ENCODE data around the gene ADGRA1. TPM values are rescaled to one million over a fixed set of nuclear protein-coding genes. Genes with fewer than 3 reads are reported as not detected.

Gene ADGRA1
- polyA plus RNA-seq, 3 donors = not detected

GRCh38 chr10:133143546-133143945, 55.8 kb downstream of the ADGRA1 start:
- H3K9me3 ChIP-seq (replicated peaks in 1 of 2; ENCODE audit: control insufficient read depth in 1 of 2, insufficient read depth in 1 of 2, low read length in 2 of 2) = peaks cover 4 to 6% of the 10 kb centered on the region in 2 donors
- 93% methylated on average over 2 of the region's 9 CpGs for WGBS (ENCODE audit: insufficient coverage)
- Mint-ChIP-seq H3K27ac (no peak overlapping the region), H3K27me3 (ENCODE audit: low read depth in 3 of 3) (peaks cover 20 to 29% (median 21%) of the 10 kb centered on the region in 3 donors), H3K4me1 (peaks cover 6% of the 10 kb centered on the region), H3K9me3 (peaks cover 5 to 15% (median 11%) of the 10 kb centered on the region in 7 donors), H3K4me3 (no peak overlapping the region), H3K36me3 (no peaks in the 10 kb centered on the region)
- no peak overlapping the region for H2AFZ ChIP-seq (ENCODE audit: insufficient read depth, low read depth, low read length, poor library complexity, severe bottlenecking)
- DNase-seq = no peak
- no peak overlapping the region for H3K9ac ChIP-seq (ENCODE audit: insufficient read depth, low read length, poor library complexity, severe bottlenecking)
- TF ChIP-seq, protein P1, sequence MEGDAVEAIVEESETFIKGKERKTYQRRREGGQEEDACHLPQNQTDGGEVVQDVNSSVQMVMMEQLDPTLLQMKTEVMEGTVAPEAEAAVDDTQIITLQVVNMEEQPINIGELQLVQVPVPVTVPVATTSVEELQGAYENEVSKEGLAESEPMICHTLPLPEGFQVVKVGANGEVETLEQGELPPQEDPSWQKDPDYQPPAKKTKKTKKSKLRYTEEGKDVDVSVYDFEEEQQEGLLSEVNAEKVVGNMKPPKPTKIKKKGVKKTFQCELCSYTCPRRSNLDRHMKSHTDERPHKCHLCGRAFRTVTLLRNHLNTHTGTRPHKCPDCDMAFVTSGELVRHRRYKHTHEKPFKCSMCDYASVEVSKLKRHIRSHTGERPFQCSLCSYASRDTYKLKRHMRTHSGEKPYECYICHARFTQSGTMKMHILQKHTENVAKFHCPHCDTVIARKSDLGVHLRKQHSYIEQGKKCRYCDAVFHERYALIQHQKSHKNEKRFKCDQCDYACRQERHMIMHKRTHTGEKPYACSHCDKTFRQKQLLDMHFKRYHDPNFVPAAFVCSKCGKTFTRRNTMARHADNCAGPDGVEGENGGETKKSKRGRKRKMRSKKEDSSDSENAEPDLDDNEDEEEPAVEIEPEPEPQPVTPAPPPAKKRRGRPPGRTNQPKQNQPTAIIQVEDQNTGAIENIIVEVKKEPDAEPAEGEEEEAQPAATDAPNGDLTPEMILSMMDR (IDR thresholded peaks at IDR 0.05) = no peak
- H3K79me2 ChIP-seq (ENCODE audit: insufficient read depth, low read length) = no peaks in the 10 kb centered on the region
- peaks cover 0 to 5% of the 10 kb centered on the region in 2 donors for H3K27me3 ChIP-seq (ENCODE audit: control insufficient read depth in 2 of 2, insufficient read depth in 2 of 2, low read length in 2 of 2)
- H3K36me3 ChIP-seq (replicated peaks in 1 of 2; ENCODE audit: control insufficient read depth in 1 of 2, insufficient read depth in 2 of 2, low read length in 2 of 2) = no peaks in the 10 kb centered on the region
- H3K27ac ChIP-seq (ENCODE audit: low read depth in 1 of 2, low read length in 2 of 2) = no peak overlapping the region
- no peaks in the 10 kb centered on the region for H3K4me1 ChIP-seq (ENCODE audit: control insufficient read depth in 1 of 2, insufficient read depth in 2 of 2, low read length in 2 of 2)
- H4K20me1 ChIP-seq (ENCODE audit: insufficient read depth, low read length) = no peaks in the 10 kb centered on the region
- H3K4me3 ChIP-seq (replicated peaks in 1 of 3; ENCODE audit: low read depth in 2 of 3, low read length in 3 of 3) = no peak overlapping the region
- intact Hi-C loops (cut with micrococcal nuclease) = loop anchor here (5.0 to 10.0 kb wide), 4 partner anchors 91 to 181 kb away; partner anchors contain the start of genes UTF1 (in 1 of the 2) and VENTX (in 1 of the 2)
- no peak overlapping the region for H3K4me2 ChIP-seq (replicated peaks; ENCODE audit: extremely low read depth, low read length, poor library complexity, severe bottlenecking)

GRCh38 chr10:133144771-133145170, 57.0 kb downstream of the ADGRA1 start:
- 98% methylated on average over 4 of the region's 7 CpGs for WGBS (ENCODE audit: insufficient coverage)
- H3K9me3 ChIP-seq (replicated peaks in 1 of 2; ENCODE audit: control insufficient read depth in 1 of 2, insufficient read depth in 1 of 2, low read length in 2 of 2) = peaks cover 4 to 7% of the 10 kb centered on the region in 2 donors
- no peak overlapping the region for H3K4me3 ChIP-seq (replicated peaks in 1 of 3; ENCODE audit: low read depth in 2 of 3, low read length in 3 of 3)
- H4K20me1 ChIP-seq (ENCODE audit: insufficient read depth, low read length) = no peaks in the 10 kb centered on the region
- no peak overlapping the region for H2AFZ ChIP-seq (ENCODE audit: insufficient read depth, low read depth, low read length, poor library complexity, severe bottlenecking)
- TF ChIP-seq, protein P1 (IDR thresholded peaks at IDR 0.05) = no peak
- intact Hi-C loops (cut with micrococcal nuclease) = loop anchor here (5.0 to 10.0 kb wide), 4 partner anchors 90 to 180 kb away; partner anchors contain the start of genes UTF1 (in 1 of the 2) and VENTX (in 1 of the 2)
- no peaks in the 10 kb centered on the region for H3K4me1 ChIP-seq (ENCODE audit: control insufficient read depth in 1 of 2, insufficient read depth in 2 of 2, low read length in 2 of 2)
- no peak overlapping the region for H3K27ac ChIP-seq (ENCODE audit: low read depth in 1 of 2, low read length in 2 of 2)
- H3K4me2 ChIP-seq (replicated peaks; ENCODE audit: extremely low read depth, low read length, poor library complexity, severe bottlenecking) = no peak overlapping the region
- peaks cover 0 to 5% of the 10 kb centered on the region in 2 donors for H3K27me3 ChIP-seq (ENCODE audit: control insufficient read depth in 2 of 2, insufficient read depth in 2 of 2, low read length in 2 of 2)
- H3K9me3 Mint-ChIP-seq = peaks cover 5 to 19% (median 16%) of the 10 kb centered on the region in 7 donors
- peaks cover 6% of the 10 kb centered on the region for H3K4me1 Mint-ChIP-seq
- H3K27me3 Mint-ChIP-seq (ENCODE audit: low read depth in 3 of 3) = peaks cover 21 to 36% (median 22%) of the 10 kb centered on the region in 3 donors
- DNase-seq = no peak
- H3K4me3 Mint-ChIP-seq = peak overlapping the region in 1 of 2 donors; percentile 68
- no peak overlapping the region for H3K9ac ChIP-seq (ENCODE audit: insufficient read depth, low read length, poor library complexity, severe bottlenecking)
- no peak overlapping the region for H3K27ac Mint-ChIP-seq
- H3K36me3 Mint-ChIP-seq = no peaks in the 10 kb centered on the region
- no peaks in the 10 kb centered on the region for H3K36me3 ChIP-seq (replicated peaks in 1 of 2; ENCODE audit: control insufficient read depth in 1 of 2, insufficient read depth in 2 of 2, low read length in 2 of 2)
- no peaks in the 10 kb centered on the region for H3K79me2 ChIP-seq (ENCODE audit: insufficient read depth, low read length)

Measured in CD14-positive monocyte (primary cell).